Left lung (tissue), 10 donors: ENCODE measurements around the gene NTM. TPM values are rescaled to one million over a fixed set of nuclear protein-coding genes. Genes with fewer than 3 reads are reported as not detected.

Source experiments
- ATAC-seq: fragments of 200-7000 bp; cut with Tn5 transposase; one replicate; pipeline ENCODE4 v1.9.1; 2020; ENCODE audit warnings: moderate library complexity
- DNase-seq, 4 donors: peaks; one replicate each; pipeline ENCODE4 v3.0.0-alpha.2; 2013 to 2020
- H3K27ac ChIP-seq, 2 donors: fragments of 200-600 bp; sonication (generic) in 1 of 2; one replicate each; pipeline versions ENCODE4 v1.5.0 to v1.8.0; 2020 to 2021
- H3K27me3 ChIP-seq, 2 donors: fragments of 200-600 bp; sonication (generic) in 1 of 2; one replicate each; pipeline versions ENCODE4 v1.5.0 to v1.8.0; 2020 to 2021
- H3K36me3 ChIP-seq, 2 donors: fragments of 200-600 bp; sonication (generic) in 1 of 2; one replicate each; pipeline versions ENCODE4 v1.5.0 to v1.8.0; 2020 to 2021
- H3K4me1 ChIP-seq, 2 donors: fragments of 200-600 bp; one replicate each; pipeline ENCODE4 v1.8.0; 2021
- H3K4me3 ChIP-seq, 2 donors: fragments of 200-600 bp; sonication (generic) in 1 of 2; one replicate each; pipeline versions ENCODE4 v1.5.0 to v1.8.0; 2020 to 2021; ENCODE audit warnings: mild to moderate bottlenecking in 1 of 2
- H3K9me3 ChIP-seq, 2 donors: fragments of 200-600 bp; sonication (generic) in 1 of 2; one replicate each; pipeline versions ENCODE4 v1.5.0 to v1.8.0; 2020 to 2021
- CTCF ChIP-seq, 2 donors: fragments of 200-600 bp; sonication (generic) in 1 of 2; IDR thresholded peaks; one replicate each; pipeline versions ENCODE4 v1.5.0 to v1.8.0; 2021; ENCODE audit warnings: antibody characterized with exemption in 2 of 2
- intact Hi-C, 2 donors: fragments of 100-400 bp; cut with DNase I; formaldehyde crosslinking; loops; one replicate each; pipeline versions ENCODE4 v1.11.2 to v1.14.2; 2022
- polyA plus RNA-seq, 6 donors: library from polyadenylated mRNA; unstranded; fragments of 120-200 nt; gene quantifications; one replicate each; pipeline ENCODE4 v1.2.1, GENCODE V29; 2013; ENCODE audit not compliant: insufficient read length in 6 of 6
- total RNA-seq, 2 donors: library from RNA; stranded (reverse); fragmentation: NEBNext Ultra II Directional; extraction: Animal tissue kit (Norgen Biotek cat#: 25700); gene quantifications; one replicate each; pipeline ENCODE4 v1.2.1, GENCODE V29; 2021
- donor health status: DM: no; HTN: yes; CAD: no.
- donor health status: DM: no; HTN: no; CAD: no.

The NTM gene
- total and polyA plus RNA-seq, 8 donors: 9.5 to 31.0 (median 21.1) TPM

- Histone ChIP-seq H3K4me3 (no peak overlapping the region), H3K36me3 (no peaks in the 10 kb centered on the region), H3K27me3 (no peaks in the 10 kb centered on the region), H3K27ac (no peak overlapping the region), H3K4me1 (no peaks in the 10 kb centered on the region), H3K9me3 (no peaks in the 10 kb centered on the region)
- TF ChIP-seq CTCF (IDR thresholded peaks at IDR 0.05): no peak
- DNase-seq (no peak), ATAC-seq (no peak)
- intact Hi-C loops: no loop called here
Measured at GRCh38 chr11:132045107-132045506, 674.7 kb downstream of the NTM start.

- H3K9me3 ChIP-seq: no peaks in the 10 kb centered on the region
- no peak overlapping the region for H3K27ac ChIP-seq
- intact Hi-C loops: no loop called here
- no peak for DNase-seq
- no peak for ATAC-seq
- H3K36me3 ChIP-seq: no peaks in the 10 kb centered on the region
- H3K4me3 ChIP-seq: no peak overlapping the region
- no peaks in the 10 kb centered on the region for H3K4me1 ChIP-seq
- H3K27me3 ChIP-seq: no peaks in the 10 kb centered on the region
- TF ChIP-seq CTCF (IDR thresholded peaks at IDR 0.05): no peak
Measured at GRCh38 chr11:132046288-132046865, 676.0 kb downstream of the NTM start.

- no peak for TF ChIP-seq CTCF (IDR thresholded peaks at IDR 0.05)
- Histone ChIP-seq H3K9me3 (no peaks in the 10 kb centered on the region), H3K27me3 (no peaks in the 10 kb centered on the region), H3K4me3 (no peak overlapping the region), H3K27ac (no peak overlapping the region), H3K36me3 (no peaks in the 10 kb centered on the region), H3K4me1 (no peaks in the 10 kb centered on the region)
- no peak for DNase-seq
- no peak for ATAC-seq
- intact Hi-C loops: no loop called here
Measured at GRCh38 chr11:132047167-132047566, 676.8 kb downstream of the NTM start.

GRCh38 chr11:132048040-132048439, 677.6 kb downstream of the NTM start:
- no peak for DNase-seq
- ATAC-seq: no peak
- no peaks in the 10 kb centered on the region for H3K4me1 ChIP-seq
- H3K4me3 ChIP-seq: no peak overlapping the region
- no peak overlapping the region for H3K27ac ChIP-seq
- no peaks in the 10 kb centered on the region for H3K27me3 ChIP-seq
- no peak for TF ChIP-seq CTCF (IDR thresholded peaks at IDR 0.05)
- H3K36me3 ChIP-seq: no peaks in the 10 kb centered on the region
- H3K9me3 ChIP-seq: no peaks in the 10 kb centered on the region
- intact Hi-C loops: no loop called here

- ATAC-seq (no peak), DNase-seq (no peak)
- intact Hi-C loops: no loop called here
- no peaks in the 10 kb centered on the region for H3K36me3 ChIP-seq
- no peak overlapping the region for H3K4me3 ChIP-seq
- no peaks in the 10 kb centered on the region for H3K9me3 ChIP-seq
- H3K27me3 ChIP-seq: no peaks in the 10 kb centered on the region
- H3K4me1 ChIP-seq: no peaks in the 10 kb centered on the region
- no peak for TF ChIP-seq CTCF (IDR thresholded peaks at IDR 0.05)
- H3K27ac ChIP-seq: no peak overlapping the region
Measured at GRCh38 chr11:132049205-132049604, 678.8 kb downstream of the NTM start.
